GM23338 (cell line): Measurements from ENCODE around the gene SARDH. TPM values are rescaled to one million over a fixed set of nuclear protein-coding genes. Genes with fewer than 3 reads are reported as not detected.
"Not testable (repeated sequence)": the region's sequence is repeated elsewhere in the genome, so short reads cannot be mapped to it uniquely, and the experiment has no call there.

Source experiments
- ATAC-seq: fragments of 200-7000 bp; cut with Tn5 transposase; 3 replicates; pipeline ENCODE4 v1.9.1; 2020
- DNase-seq: peaks from one replicate; pipeline ENCODE4 v3.0.0-alpha.2; 2015; ENCODE audit warnings: low spot score
- H2AFZ ChIP-seq: fragments of 200-600 bp; sonication (generic); 2 replicates; pipeline ENCODE4 v1.8.0; 2016; ENCODE audit warnings: antibody characterized with exemption, mild to moderate bottlenecking, moderate library complexity
- H3F3A ChIP-seq: fragments of 200-600 bp; sonication (generic); replicated peaks from 2 replicates; pipeline ENCODE4 v1.8.0; 2017; ENCODE audit warnings: antibody characterized with exemption, mixed run types, low read depth
- H3K27ac ChIP-seq: fragments of 200-600 bp; sonication (generic); 2 replicates; pipeline ENCODE4 v1.6.1; 2016; ENCODE audit warnings: low read depth
- H3K27me3 ChIP-seq: fragments of 200-600 bp; sonication (generic); 2 replicates; pipeline ENCODE4 v1.8.0; 2016; ENCODE audit warnings: mild to moderate bottlenecking, mixed run types, moderate library complexity; ENCODE audit not compliant: insufficient read depth
- H3K36me3 ChIP-seq: fragments of 200-600 bp; sonication (generic); 2 replicates; pipeline ENCODE4 v1.8.0; 2016; ENCODE audit warnings: mild to moderate bottlenecking; ENCODE audit not compliant: insufficient read depth
- H3K4me1 ChIP-seq: fragments of 200-600 bp; sonication (generic); 2 replicates; pipeline ENCODE4 v1.8.0; 2016; ENCODE audit warnings: mild to moderate bottlenecking, moderate library complexity; ENCODE audit not compliant: insufficient read depth
- H3K4me2 ChIP-seq: fragments of 200-600 bp; sonication (generic); 2 replicates; pipeline ENCODE4 v1.7.1; 2017; ENCODE audit warnings: mixed run types
- H3K4me3 ChIP-seq: fragments of 200-600 bp; sonication (generic); 2 replicates; pipeline ENCODE4 v1.6.1; 2016; ENCODE audit warnings: mixed run types
- H3K79me2 ChIP-seq: fragments of 200-600 bp; sonication (generic); replicated peaks from 2 replicates; pipeline ENCODE4 v1.8.0; 2017; ENCODE audit warnings: mild to moderate bottlenecking; ENCODE audit not compliant: insufficient read depth
- H3K9me2 ChIP-seq: fragments of 200-600 bp; sonication (generic); 2 replicates; pipeline ENCODE4 v1.8.0; 2017; ENCODE audit not compliant: insufficient read depth
- H4K20me1 ChIP-seq: fragments of 200-600 bp; sonication (generic); replicated peaks from 2 replicates; pipeline ENCODE4 v1.8.0; 2017; ENCODE audit warnings: mild to moderate bottlenecking; ENCODE audit not compliant: insufficient read depth
- H3K27ac Mint-ChIP-seq: 2 replicates; pipeline ENCODE4 v1.8.0; 2020; ENCODE audit warnings: inconsistent platforms, mild to moderate bottlenecking, moderate library complexity, mixed read lengths
- H3K27me3 Mint-ChIP-seq: 3 replicates; pipeline ENCODE4 v1.8.0; 2022; ENCODE audit warnings: low read depth, mild to moderate bottlenecking, moderate library complexity, mixed read lengths, inconsistent platforms; ENCODE audit not compliant: insufficient read depth, poor library complexity
- H3K36me3 Mint-ChIP-seq: 3 replicates; pipeline ENCODE4 v1.8.0; 2021; ENCODE audit warnings: low read depth, mild to moderate bottlenecking, inconsistent platforms, moderate library complexity, mixed read lengths
- H3K4me1 Mint-ChIP-seq: 3 replicates; pipeline ENCODE4 v1.8.0; 2020; ENCODE audit warnings: mild to moderate bottlenecking, inconsistent platforms, mixed read lengths
- H3K4me3 Mint-ChIP-seq: 3 replicates; pipeline ENCODE4 v1.8.0; 2021; ENCODE audit warnings: moderate library complexity, mild to moderate bottlenecking, inconsistent platforms, mixed read lengths
- H3K9me3 Mint-ChIP-seq: 3 replicates; pipeline ENCODE4 v1.8.0; 2020; ENCODE audit warnings: moderate library complexity, mild to moderate bottlenecking, inconsistent platforms, mixed read lengths
- CREB1 ChIP-seq: fragments of 250-450 bp; sonication (Bioruptor Pico); IDR thresholded peaks from 2 replicates; pipeline ENCODE4 v1.5.0; 2020; ENCODE audit warnings: low read depth, mild to moderate bottlenecking, moderate library complexity
- EZH2 ChIP-seq: fragments of 200-600 bp; sonication (generic); IDR thresholded peaks from one replicate; pipeline ENCODE4 v1.8.0; 2017; ENCODE audit warnings: antibody characterized with exemption, mild to moderate bottlenecking, low read depth; ENCODE audit not compliant: unreplicated experiment
- EZH2phosphoT487 ChIP-seq: fragments of 200-600 bp; sonication (generic); IDR thresholded peaks from one replicate; pipeline ENCODE4 v1.8.1; 2018; ENCODE audit warnings: antibody characterized with exemption; ENCODE audit not compliant: unreplicated experiment
- JUNB ChIP-seq: IDR thresholded peaks from one replicate; pipeline ENCODE4 v1.6.1; 2016; ENCODE audit warnings: antibody characterized with exemption; ENCODE audit not compliant: unreplicated experiment
- REST ChIP-seq: IDR thresholded peaks from one replicate; pipeline ENCODE4 v1.6.1; 2018; ENCODE audit warnings: antibody characterized with exemption; ENCODE audit not compliant: unreplicated experiment
- STAT1 ChIP-seq: IDR thresholded peaks from one replicate; pipeline ENCODE4 v1.6.1; 2016; ENCODE audit warnings: antibody characterized with exemption; ENCODE audit not compliant: unreplicated experiment
- ZNF114 ChIP-seq: fragments of 250-450 bp; sonication (Bioruptor Pico); IDR thresholded peaks from 2 replicates; pipeline ENCODE4 v1.5.0; 2020; ENCODE audit warnings: mild to moderate bottlenecking, moderate library complexity
- ZNF331 ChIP-seq: fragments of 250-450 bp; sonication (Bioruptor Pico); IDR thresholded peaks from 2 replicates; pipeline ENCODE4 v1.5.0; 2020; ENCODE audit warnings: low read depth, mild to moderate bottlenecking, moderate library complexity
- polyA plus RNA-seq: library from polyadenylated mRNA; unstranded; fragments of >200 nt; fragmentation: Nextera tagmentation; extraction: Ambion mirVana; gene quantifications from 2 replicates; pipeline ENCODE4 v1.2.1, GENCODE V29; 2016
- total RNA-seq: library from RNA; depleted of rRNA; stranded (reverse); fragments of >200 nt; shearing (Covaris generic); gene quantifications from 2 replicates; pipeline ENCODE4 v1.2.3, GENCODE V29; 2014
- TF ChIP-seq, protein P1 (sequence below): fragments of 250-450 bp; sonication (Bioruptor Pico); IDR thresholded peaks from 2 replicates; pipeline ENCODE4 v1.5.0; 2020; ENCODE audit warnings: mild to moderate bottlenecking, moderate library complexity

The SARDH gene
- total and polyA plus RNA-seq, 2 experiments from 2014 or later: 2.8 to 10.4 TPM

DNA sequence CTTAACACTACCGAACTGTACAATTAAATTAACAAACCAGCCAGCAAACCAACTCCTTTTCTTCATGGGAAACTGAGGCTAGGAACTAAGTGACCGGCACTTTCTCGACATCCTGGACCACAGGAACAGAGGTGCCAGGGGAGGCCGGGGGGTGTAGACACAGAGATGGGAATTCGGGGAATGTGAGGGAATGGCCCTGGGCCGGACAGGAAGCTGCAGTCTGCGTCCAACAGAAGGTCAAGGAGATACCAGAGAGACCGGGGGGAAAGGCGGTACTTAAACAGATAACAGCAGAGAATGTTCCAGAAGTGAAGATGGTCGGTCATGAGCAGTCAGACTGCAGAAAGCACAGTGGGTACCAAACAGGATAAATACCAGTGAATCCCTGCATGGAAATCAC lies 61.7 kb downstream of the SARDH start (continued):
- TF ChIP-seq, protein P1, sequence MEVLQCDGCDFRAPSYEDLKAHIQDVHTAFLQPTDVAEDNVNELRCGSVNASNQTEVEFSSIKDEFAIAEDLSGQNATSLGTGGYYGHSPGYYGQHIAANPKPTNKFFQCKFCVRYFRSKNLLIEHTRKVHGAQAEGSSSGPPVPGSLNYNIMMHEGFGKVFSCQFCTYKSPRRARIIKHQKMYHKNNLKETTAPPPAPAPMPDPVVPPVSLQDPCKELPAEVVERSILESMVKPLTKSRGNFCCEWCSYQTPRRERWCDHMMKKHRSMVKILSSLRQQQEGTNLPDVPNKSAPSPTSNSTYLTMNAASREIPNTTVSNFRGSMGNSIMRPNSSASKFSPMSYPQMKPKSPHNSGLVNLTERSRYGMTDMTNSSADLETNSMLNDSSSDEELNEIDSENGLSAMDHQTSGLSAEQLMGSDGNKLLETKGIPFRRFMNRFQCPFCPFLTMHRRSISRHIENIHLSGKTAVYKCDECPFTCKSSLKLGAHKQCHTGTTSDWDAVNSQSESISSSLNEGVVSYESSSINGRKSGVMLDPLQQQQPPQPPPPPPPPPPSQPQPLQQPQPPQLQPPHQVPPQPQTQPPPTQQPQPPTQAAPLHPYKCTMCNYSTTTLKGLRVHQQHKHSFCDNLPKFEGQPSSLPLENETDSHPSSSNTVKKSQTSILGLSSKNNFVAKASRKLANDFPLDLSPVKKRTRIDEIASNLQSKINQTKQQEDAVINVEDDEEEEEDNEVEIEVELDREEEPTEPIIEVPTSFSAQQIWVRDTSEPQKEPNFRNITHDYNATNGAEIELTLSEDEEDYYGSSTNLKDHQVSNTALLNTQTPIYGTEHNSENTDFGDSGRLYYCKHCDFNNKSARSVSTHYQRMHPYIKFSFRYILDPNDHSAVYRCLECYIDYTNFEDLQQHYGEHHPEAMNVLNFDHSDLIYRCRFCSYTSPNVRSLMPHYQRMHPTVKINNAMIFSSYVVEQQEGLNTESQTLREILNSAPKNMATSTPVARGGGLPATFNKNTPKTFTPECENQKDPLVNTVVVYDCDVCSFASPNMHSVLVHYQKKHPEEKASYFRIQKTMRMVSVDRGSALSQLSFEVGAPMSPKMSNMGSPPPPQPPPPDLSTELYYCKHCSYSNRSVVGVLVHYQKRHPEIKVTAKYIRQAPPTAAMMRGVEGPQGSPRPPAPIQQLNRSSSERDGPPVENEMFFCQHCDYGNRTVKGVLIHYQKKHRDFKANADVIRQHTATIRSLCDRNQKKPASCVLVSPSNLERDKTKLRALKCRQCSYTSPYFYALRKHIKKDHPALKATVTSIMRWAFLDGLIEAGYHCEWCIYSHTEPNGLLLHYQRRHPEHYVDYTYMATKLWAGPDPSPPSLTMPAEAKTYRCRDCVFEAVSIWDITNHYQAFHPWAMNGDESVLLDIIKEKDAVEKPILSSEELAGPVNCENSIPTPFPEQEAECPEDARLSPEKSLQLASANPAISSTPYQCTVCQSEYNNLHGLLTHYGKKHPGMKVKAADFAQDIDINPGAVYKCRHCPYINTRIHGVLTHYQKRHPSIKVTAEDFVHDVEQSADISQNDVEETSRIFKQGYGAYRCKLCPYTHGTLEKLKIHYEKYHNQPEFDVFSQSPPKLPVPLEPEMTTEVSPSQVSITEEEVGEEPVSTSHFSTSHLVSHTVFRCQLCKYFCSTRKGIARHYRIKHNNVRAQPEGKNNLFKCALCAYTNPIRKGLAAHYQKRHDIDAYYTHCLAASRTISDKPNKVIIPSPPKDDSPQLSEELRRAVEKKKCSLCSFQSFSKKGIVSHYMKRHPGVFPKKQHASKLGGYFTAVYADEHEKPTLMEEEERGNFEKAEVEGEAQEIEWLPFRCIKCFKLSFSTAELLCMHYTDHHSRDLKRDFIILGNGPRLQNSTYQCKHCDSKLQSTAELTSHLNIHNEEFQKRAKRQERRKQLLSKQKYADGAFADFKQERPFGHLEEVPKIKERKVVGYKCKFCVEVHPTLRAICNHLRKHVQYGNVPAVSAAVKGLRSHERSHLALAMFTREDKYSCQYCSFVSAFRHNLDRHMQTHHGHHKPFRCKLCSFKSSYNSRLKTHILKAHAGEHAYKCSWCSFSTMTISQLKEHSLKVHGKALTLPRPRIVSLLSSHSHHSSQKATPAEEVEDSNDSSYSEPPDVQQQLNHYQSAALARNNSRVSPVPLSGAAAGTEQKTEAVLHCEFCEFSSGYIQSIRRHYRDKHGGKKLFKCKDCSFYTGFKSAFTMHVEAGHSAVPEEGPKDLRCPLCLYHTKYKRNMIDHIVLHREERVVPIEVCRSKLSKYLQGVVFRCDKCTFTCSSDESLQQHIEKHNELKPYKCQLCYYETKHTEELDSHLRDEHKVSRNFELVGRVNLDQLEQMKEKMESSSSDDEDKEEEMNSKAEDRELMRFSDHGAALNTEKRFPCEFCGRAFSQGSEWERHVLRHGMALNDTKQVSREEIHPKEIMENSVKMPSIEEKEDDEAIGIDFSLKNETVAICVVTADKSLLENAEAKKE: no peak
- TF ChIP-seq JUNB: no peak
- no peak for TF ChIP-seq ZNF114 (CRISPR knock-in tag)
- no peak for TF ChIP-seq EZH2phosphoT487
- TF ChIP-seq EZH2: no peak
- TF ChIP-seq REST: no peak
- TF ChIP-seq ZNF331 (CRISPR knock-in tag): no peak
- no peak for TF ChIP-seq STAT1
- TF ChIP-seq CREB1 (CRISPR knock-in tag): no peak

DNA sequence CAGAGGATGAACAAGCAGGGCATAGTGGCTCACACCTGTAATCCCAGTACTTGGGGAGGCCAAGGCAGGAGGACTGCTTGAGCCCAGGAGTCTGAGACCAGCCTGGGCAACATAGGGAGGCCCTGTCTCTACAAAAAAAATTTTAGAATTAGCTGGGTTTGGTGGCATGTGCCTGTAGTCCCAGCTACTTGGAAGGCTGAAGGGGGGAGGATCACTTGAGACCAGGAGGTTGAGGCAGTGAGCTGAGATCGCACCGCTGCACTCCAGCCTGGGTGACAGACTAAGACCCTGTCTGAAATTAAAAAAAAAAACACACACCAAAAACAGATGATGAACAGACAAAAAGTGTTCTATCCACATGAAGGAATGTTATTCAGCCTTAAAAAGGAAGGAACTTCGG lies 62.4 kb downstream of the SARDH start:
- H3K4me3 ChIP-seq, H3K4me2 ChIP-seq, H3K27ac ChIP-seq, H3K9me3 Mint-ChIP-seq, H3K4me1 ChIP-seq, H3F3A ChIP-seq, H3K79me2 ChIP-seq, H3K27ac Mint-ChIP-seq, DNase-seq, H3K36me3 Mint-ChIP-seq, H3K27me3 Mint-ChIP-seq, H3K36me3 ChIP-seq, ATAC-seq, H4K20me1 ChIP-seq, H3K4me3 Mint-ChIP-seq, H3K4me1 Mint-ChIP-seq, H3K9me2 ChIP-seq, H2AFZ ChIP-seq, H3K27me3 ChIP-seq: not testable (repeated sequence)
